HCT116 (cell line): ENCODE measurements around the gene KIF26A. TPM values are rescaled to one million over a fixed set of nuclear protein-coding genes. Genes with fewer than 3 reads are reported as not detected.
A peak's percentile ranks its signal among the peaks of the same experiment; 100 is the strongest.

Source experiments
- ATAC-seq: fragments of 200-7000 bp; cut with Tn5 transposase; 2 replicates; pipeline ENCODE4 v1.9.1; 2020; ENCODE audit warnings: mild to moderate bottlenecking, moderate library complexity
- BruUV-seq: library from RNA; stranded (reverse); fragments of 400-500 nt; replicated peaks from 2 replicates; lab custom pipeline; 2021; lab: Mats Ljungman, UMichigan
- CTCF ChIA-PET: fragments of 300-600 bp; sonication (Branson Sonifier 250); formaldehyde crosslinking; loops from one replicate; lab custom pipeline; 2021; ENCODE audit warnings: antibody characterized with exemption; lab: Charles Lee
- POLR2A ChIA-PET: fragments of 300-600, 350-600 bp; sonication (Branson Sonifier 250); formaldehyde crosslinking; loops from one replicate; lab custom pipeline; 2021; ENCODE audit warnings: antibody characterized with exemption; lab: Charles Lee
- RAD21 ChIA-PET, 2 experiments: fragments of 300-600 bp; sonication (Branson Sonifier 250); formaldehyde crosslinking; loops; one replicate each; lab custom pipeline; 2023; ENCODE audit warnings: low total read pairs in 2 of 2; ENCODE audit not compliant: uncharacterized antibody in 2 of 2, unreplicated experiment in 2 of 2, low non-redundant PET in 1 of 2; lab: Charles Lee
- DNase-seq: peaks from one replicate; pipeline ENCODE4 v3.0.0-alpha.2; 2010; ENCODE audit warnings: low read depth, low spot score
- H2AFZ ChIP-seq: fragments of 200-600 bp; shearing (Covaris generic), sonication (generic); 2 replicates; pipeline ENCODE4 v1.6.1; 2017; ENCODE audit warnings: low read depth, mixed run types, mixed read lengths, antibody characterized with exemption, low read length; ENCODE audit not compliant: poor library complexity, severe bottlenecking
- H3K27ac ChIP-seq: 2 replicates; pipeline ENCODE4 v1.5.1; 2012; ENCODE audit warnings: low read depth, low read length
- H3K27me3 ChIP-seq: fragments of 200-600 bp; sonication (generic); 2 replicates; pipeline ENCODE4 v1.6.1; 2016; ENCODE audit warnings: mixed run types, low read length, mixed read lengths; ENCODE audit not compliant: insufficient read depth
- H3K36me3 ChIP-seq, 2 experiments: fragments of 200-500 bp in 1 of 2; fragments of 200-600 bp in 1 of 2; sonication (Bioruptor generic) in 1 of 2; sonication (generic) in 1 of 2; 2 replicates each; pipeline versions ENCODE4 v1.5.1 to v1.6.1; 2014 to 2016; ENCODE audit warnings: low read length in 2 of 2, inconsistent platforms in 1 of 2, mixed read lengths in 1 of 2, mixed run types in 1 of 2; ENCODE audit not compliant: insufficient read depth in 2 of 2, control insufficient read depth in 1 of 2
- H3K4me1 ChIP-seq, 2 experiments: fragments of 200-600 bp in 1 of 2; sonication (generic) in 1 of 2; 2 replicates each; pipeline versions ENCODE4 v1.5.1 to v1.6.1; 2012 to 2017; ENCODE audit warnings: low read length in 2 of 2, inconsistent platforms in 1 of 2, mild to moderate bottlenecking in 1 of 2, mixed read lengths in 1 of 2, mixed run types in 1 of 2, moderate library complexity in 1 of 2; ENCODE audit not compliant: insufficient read depth in 2 of 2, control insufficient read depth in 1 of 2
- H3K4me2 ChIP-seq: fragments of 200-600 bp; sonication (generic); 2 replicates; pipeline ENCODE4 v1.6.1; 2017; ENCODE audit warnings: mixed run types, low read length, mixed read lengths
- H3K4me3 ChIP-seq, 2 experiments: fragments of 200-600 bp in 1 of 2; sonication (generic) in 1 of 2; replicated peaks in 1 of 2; 2 replicates each; pipeline ENCODE4 v1.5.1; 2011 to 2016; ENCODE audit warnings: low read length in 2 of 2, control low read depth in 1 of 2, low read depth in 1 of 2, mild to moderate bottlenecking in 1 of 2, mixed read lengths in 1 of 2, mixed run types in 1 of 2
- H3K79me2 ChIP-seq: fragments of 200-600 bp; sonication (generic); 2 replicates; pipeline ENCODE4 v1.6.1; 2017; ENCODE audit warnings: mild to moderate bottlenecking, mixed run types, low read length, moderate library complexity, mixed read lengths; ENCODE audit not compliant: insufficient read depth
- H3K9ac ChIP-seq: fragments of 200-600 bp; sonication (generic); 2 replicates; pipeline ENCODE4 v1.6.1; 2016; ENCODE audit warnings: low read length, mixed read lengths
- H3K9me2 ChIP-seq: fragments of 200-600 bp; sonication (generic), shearing (Covaris generic); 2 replicates; pipeline ENCODE4 v1.6.1; 2017; ENCODE audit warnings: mixed run types, mild to moderate bottlenecking, moderate library complexity; ENCODE audit not compliant: insufficient read depth
- H3K9me3 ChIP-seq, 2 experiments: fragments of 200-500 bp in 1 of 2; fragments of 200-600 bp in 1 of 2; sonication (Bioruptor generic) in 1 of 2; sonication (generic) in 1 of 2; 2 replicates each; pipeline ENCODE4 v1.6.1; 2014 to 2017; ENCODE audit warnings: low read length in 2 of 2, mixed read lengths in 2 of 2, inconsistent platforms in 1 of 2, low read depth in 1 of 2, mild to moderate bottlenecking in 1 of 2, mixed run types in 1 of 2, moderate library complexity in 1 of 2; ENCODE audit not compliant: control insufficient read depth in 1 of 2, insufficient read depth in 1 of 2
- H4K20me1 ChIP-seq: fragments of 200-600 bp; sonication (generic), shearing (Covaris generic); 2 replicates; pipeline ENCODE4 v1.6.1; 2017; ENCODE audit warnings: mixed run types, mild to moderate bottlenecking, moderate library complexity; ENCODE audit not compliant: insufficient read depth
- CTCF ChIP-seq, 3 experiments: fragments of 200-600 bp in 1 of 3; sonication (generic) in 1 of 3; IDR thresholded peaks in 2 of 3; conservative IDR thresholded peaks in 1 of 3; 2 replicates each; pipeline ENCODE4 v1.5.1; 2012 to 2017; ENCODE audit warnings: low read depth in 2 of 3, low read length in 2 of 3, antibody characterized with exemption in 1 of 3, borderline replicate concordance in 1 of 3, control low read depth in 1 of 3, mild to moderate bottlenecking in 1 of 3, mixed read lengths in 1 of 3, mixed run types in 1 of 3, moderate library complexity in 1 of 3; ENCODE audit not compliant: insufficient read depth in 1 of 3
- EGR1 ChIP-seq: IDR thresholded peaks from 2 replicates; pipeline ENCODE4 v1.6.1; 2012; ENCODE audit warnings: low read depth
- MAX ChIP-seq: IDR thresholded peaks from 2 replicates; pipeline ENCODE4 v1.6.1; 2012
- RAD21 ChIP-seq: IDR thresholded peaks from 2 replicates; pipeline ENCODE4 v1.6.1; 2012; ENCODE audit warnings: low read depth, mild to moderate bottlenecking
- TCF7L2 ChIP-seq: IDR thresholded peaks from 2 replicates; pipeline ENCODE4 v1.7.0; 2011; ENCODE audit warnings: borderline replicate concordance, inconsistent platforms; ENCODE audit not compliant: insufficient read depth, insufficient read length; ENCODE audit errors: extremely low read depth
- intact Hi-C: fragments of 100-400 bp; cut with micrococcal nuclease; formaldehyde crosslinking; loops from 2 replicates; pipeline ENCODE4 v1.10.0; 2022
- total RNA-seq: library from RNA; stranded (reverse); gene quantifications from one replicate; pipeline ENCODE4 v1.2.1, GENCODE V29; 2021; ENCODE audit not compliant: unreplicated experiment

The KIF26A gene
- total RNA-seq, 1 experiment from 2014 or later, result 10.2 TPM

GRCh38 chr14:104137297-104138097 lies 890 bp upstream of the KIF26A start:
- Histone ChIP-seq H3K27me3 (no peaks in the 10 kb centered on the region), H3K4me3 (peak overlapping the region; percentile 71 to 81)

More at GRCh38 chr14:104137297-104138097, 890 bp upstream of the KIF26A start:
- Histone ChIP-seq H3K9me2 (no peaks in the 10 kb centered on the region), H3K9me3 (no peaks in the 10 kb centered on the region), H3K4me2 (peak overlapping the region; percentile 99), H3K9ac (peak overlapping the region; percentile 78), H3K27ac (peak overlapping the region; percentile 86; the same call in 1 of the 2 replicates), H3K36me3 (no peaks in the 10 kb centered on the region), H3K4me1 (peaks cover 10 to 29% of the 10 kb centered on the region in 2 experiments; a peak in 3 of 4 replicates), H3K79me2 (peaks cover 13% of the 10 kb centered on the region; the same call in 1 of the 2 replicates), H2AFZ (peak overlapping the region; percentile 88), H4K20me1 (no peaks in the 10 kb centered on the region)
- peak; percentile 76 for ATAC-seq
- no peak for DNase-seq
- intact Hi-C loops, result loop anchor here (1.0 to 10.0 kb wide), 5 partner anchors 157 to 503 kb away; no protein-coding TSS in a partner anchor
- TF ChIP-seq EGR1 (no peak), TCF7L2 (peak; percentile 24), RAD21 (peak; percentile 93), MAX (peak; percentile 92), CTCF (IDR thresholded peaks at IDR 0.05 in 2 of 3, conservative IDR thresholded peaks at IDR 0.05 in 1 of 3; ENCODE audit: borderline replicate concordance in 1 of 3, insufficient read depth in 1 of 3, low read depth in 2 of 3, low read length in 2 of 3) (peak; percentile 70 to 89 (median 76))
- POLR2A ChIA-PET, result interaction anchor here (1.0 kb wide), 1 partner anchor 528 kb away, joined by 3 read pairs; no protein-coding TSS in a partner anchor
- BruUV-seq, result no TSS peak
- RAD21 ChIA-PET, result interaction anchor here (0.7 to 1.0 kb wide), 4 partner anchors 60 to 427 kb away, joined by 3 to 6 read pairs (median 4); no protein-coding TSS in a partner anchor
- CTCF ChIA-PET, result interaction anchor here (0.6 to 1.1 kb wide), 11 partner anchors 17 to 1031 kb away, joined by 3 to 23 read pairs (median 3); partner anchors contain the start of gene JAG2
